ENCODE results near the gene VSTM2B.

GRCh38 chr19:29547981-29548380, 22.2 kb downstream of the VSTM2B start:
- TF ChIP-seq NR2F2 (IDR thresholded peaks at IDR 0.05) (no peak), MAX (IDR thresholded peaks at IDR 0.05) (no peak), CTCF (IDR thresholded peaks at IDR 0.05; ENCODE audit: low read depth, low read length, missing input control) (no peak)
